GM19452 (cell line): ENCODE measurements around the gene CDC42BPB.

Experiments used
- ATAC-seq: cut with Tn5 transposase; IDR thresholded peaks from one replicate; pipeline ENCODE4 v1.9.1; 2021; ENCODE audit not compliant: unreplicated experiment

Gene CDC42BPB

GRCh38 chr14:103019236-103019635, 38.1 kb downstream of the CDC42BPB start:
- no peak for ATAC-seq

DNA sequence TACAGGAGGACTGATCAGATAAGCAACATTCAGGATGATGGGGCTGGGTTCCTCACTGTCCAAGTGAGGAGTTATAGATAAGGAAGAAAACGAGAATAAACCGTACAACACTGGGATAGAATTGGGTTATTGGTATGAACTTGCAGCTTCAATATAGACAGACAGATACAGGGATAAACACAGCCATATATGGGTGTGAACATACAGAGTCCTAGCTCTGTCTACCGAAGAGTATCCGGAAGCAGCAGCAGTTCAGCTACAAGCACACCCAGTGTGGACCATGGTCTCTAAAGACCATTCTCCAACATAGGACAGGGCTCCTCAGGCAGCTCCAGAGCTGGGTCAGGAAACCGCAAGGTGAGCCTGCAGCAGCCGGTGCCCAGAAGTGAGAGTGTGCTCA, 40.8 kb downstream of the CDC42BPB start:
- ATAC-seq = no peak

GRCh38 chr14:103016071-103016470, 41.3 kb downstream of the CDC42BPB start:
- no peak for ATAC-seq

DNA sequence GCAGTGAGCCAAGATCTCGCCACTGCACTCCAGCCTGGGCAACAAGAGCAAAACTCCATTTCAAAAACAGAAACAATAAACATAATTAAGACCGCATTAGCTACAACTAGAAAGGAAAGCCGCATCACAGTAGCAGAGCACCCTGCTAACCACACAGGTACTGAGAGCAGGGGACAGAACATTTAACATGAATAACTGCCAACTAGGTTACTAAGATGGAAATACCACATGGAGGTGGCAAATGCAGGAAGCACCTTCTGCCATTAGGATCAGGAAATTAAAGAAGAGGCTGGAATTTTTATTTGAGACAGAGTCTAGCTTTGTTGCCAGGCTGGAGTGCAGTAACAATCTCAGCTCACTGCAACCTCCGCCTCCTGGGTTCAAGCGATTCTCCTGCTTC, 41.9 kb downstream of the CDC42BPB start:
- ATAC-seq = no peak

GRCh38 chr14:103014466-103015228, 42.7 kb downstream of the CDC42BPB start:
- no peak for ATAC-seq

DNA sequence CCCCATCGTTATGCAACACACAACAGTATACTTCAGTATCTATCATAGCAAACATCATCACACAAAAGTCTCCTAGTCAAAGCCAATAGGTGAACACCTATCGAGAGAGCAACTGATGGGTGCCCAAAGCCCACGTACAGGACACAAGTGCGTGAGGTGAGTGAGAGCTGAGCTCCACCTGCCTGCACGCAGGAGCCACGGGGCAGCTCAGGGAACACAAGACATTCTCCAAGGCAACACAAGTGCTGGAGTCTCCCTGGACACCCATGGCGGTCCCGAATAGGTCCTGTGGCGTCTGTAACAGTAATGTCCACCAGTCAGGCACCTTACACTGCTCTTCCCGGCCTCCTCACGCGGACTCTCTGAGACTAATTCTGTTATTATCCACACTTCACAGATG, 44.3 kb downstream of the CDC42BPB start:
- ATAC-seq = no peak

GRCh38 chr14:103009559-103009958, 47.8 kb downstream of the CDC42BPB start:
- ATAC-seq = no peak

DNA sequence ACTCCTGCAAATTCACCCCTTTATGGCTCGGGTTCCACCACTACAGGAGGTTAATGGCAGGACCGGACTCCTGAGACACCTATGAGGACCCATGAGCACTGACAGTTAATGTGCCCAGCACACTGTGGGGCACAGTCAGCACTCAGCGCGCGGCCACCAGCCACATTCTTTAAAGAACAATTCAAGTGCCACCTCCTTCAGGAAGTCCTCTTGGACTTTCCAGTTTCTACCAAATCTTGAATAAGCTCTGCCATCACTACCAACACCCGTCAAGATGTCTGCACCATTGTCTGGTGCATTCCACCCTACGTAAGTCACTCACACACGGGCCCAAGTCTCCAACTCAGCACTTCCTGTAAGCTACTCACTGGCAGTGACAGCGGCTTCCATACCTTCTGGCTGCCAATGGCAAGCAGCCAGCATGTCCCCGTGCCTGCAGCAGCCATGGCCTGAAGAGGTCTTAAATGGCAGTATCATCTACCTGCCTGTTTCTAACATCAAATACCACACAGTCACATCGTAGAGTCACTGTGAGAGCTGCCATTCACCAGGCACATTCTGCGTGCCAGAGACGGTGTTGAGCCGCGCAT, 48.5 kb downstream of the CDC42BPB start:
- no peak for ATAC-seq

DNA sequence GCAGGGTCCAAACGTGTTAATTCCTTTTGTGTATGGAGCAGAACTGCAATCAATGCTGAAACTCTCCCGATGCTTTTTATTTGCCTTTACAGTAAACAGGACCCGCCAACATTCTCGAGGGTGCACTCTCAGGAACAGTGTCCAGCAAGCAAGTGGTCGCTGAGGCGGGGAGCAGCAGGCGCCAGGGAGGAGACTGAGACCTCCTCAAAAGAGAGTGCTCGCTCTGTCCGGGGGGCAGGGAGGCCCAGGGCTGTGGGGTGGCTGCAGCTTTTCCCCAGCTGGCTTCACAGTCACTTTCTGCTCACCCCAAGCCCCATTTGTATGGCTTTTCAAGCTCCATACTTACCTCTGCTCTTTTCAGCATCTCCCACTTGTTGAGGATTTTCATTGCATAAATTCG, 49.2 kb downstream of the CDC42BPB start:
- ATAC-seq = no peak

DNA sequence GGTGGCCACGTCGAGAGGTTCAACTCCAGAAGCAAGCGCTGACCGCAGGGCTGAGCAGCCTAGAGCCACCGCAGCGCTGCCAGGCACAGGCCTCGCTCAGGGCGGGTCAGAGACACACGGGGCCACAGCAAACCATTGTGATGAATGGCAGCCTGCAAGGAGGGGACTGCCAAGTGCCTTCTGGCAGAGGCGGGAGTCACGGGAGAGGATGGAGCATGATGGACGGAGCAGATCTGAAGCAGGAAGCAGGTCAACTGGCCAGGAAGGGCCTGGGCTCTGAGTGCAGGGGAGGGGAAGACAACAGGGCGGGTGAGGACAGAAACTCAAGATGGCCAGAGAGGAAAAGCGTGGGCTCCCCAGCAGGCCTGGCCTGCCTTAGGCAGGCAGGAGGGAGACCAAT, 49.8 kb downstream of the CDC42BPB start:
- ATAC-seq = no peak

GRCh38 chr14:103006991-103007520, 50.3 kb downstream of the CDC42BPB start:
- no peak for ATAC-seq

- ATAC-seq = no peak
Observed at GRCh38 chr14:103006106-103006505, 51.2 kb downstream of the CDC42BPB start.

DNA sequence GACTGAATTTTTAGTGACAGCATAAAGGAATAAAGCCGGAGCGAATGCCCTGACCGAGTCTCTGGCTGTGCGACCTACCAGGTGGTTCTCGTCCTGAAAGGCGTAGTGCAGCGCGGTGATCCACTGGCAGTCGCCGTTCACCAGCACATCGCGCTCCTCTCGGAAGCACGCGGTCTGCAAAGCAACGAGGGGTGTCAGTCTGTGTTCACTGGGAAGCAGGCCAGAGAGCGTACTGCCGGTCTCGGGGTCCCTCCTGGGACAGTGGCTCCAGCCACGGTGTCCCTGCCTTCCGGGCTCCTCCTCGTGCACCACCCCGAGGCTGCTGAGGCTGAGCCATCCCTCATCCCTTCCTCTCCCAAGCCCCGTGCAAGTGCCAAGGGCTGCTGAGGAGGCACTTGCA, 53.5 kb downstream of the CDC42BPB start:
- no peak for ATAC-seq

- ATAC-seq = no peak
Observed at GRCh38 chr14:103003351-103003615, 54.1 kb downstream of the CDC42BPB start.

DNA sequence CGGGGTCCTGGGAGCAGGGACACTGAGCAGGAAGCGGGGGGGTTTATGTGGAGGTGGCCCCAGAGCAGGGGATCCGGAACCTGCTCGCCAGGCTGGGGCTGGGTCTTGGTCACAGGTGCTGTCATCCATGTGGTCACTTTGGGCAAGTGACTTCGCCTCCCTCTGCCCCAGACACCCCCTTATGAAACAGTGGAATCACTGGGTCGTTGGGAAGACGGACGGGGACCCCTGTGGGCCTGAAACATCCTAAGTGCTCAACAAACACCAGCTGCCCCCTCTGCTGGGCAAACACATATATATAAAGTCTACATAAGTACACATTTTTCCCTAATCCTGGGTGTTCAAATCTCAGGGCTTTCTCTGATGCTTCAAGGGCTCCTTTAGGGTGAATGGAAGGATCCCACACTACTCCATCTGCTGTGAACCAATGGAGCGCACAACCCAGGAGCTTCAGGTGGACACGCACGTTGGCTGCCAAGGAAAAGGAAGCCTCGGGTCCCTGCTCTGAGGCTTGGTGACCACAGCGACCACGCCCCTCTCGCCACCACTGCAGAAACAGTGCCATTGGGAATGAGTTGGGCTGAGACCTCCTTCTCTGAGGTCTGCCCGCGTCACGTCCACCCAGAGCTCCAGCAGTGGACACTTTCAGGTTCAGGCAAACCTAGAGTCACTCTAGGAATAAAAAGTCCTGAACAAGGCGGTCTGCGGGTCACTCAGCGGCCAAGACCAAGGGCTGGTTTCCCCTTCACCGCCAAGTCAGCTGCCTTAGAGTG, 54.6 kb downstream of the CDC42BPB start:
- no peak for ATAC-seq

GRCh38 chr14:103001651-103002396, 55.5 kb downstream of the CDC42BPB start:
- ATAC-seq = no peak

GRCh38 chr14:103001226-103001625, 56.1 kb downstream of the CDC42BPB start:
- no peak for ATAC-seq

DNA sequence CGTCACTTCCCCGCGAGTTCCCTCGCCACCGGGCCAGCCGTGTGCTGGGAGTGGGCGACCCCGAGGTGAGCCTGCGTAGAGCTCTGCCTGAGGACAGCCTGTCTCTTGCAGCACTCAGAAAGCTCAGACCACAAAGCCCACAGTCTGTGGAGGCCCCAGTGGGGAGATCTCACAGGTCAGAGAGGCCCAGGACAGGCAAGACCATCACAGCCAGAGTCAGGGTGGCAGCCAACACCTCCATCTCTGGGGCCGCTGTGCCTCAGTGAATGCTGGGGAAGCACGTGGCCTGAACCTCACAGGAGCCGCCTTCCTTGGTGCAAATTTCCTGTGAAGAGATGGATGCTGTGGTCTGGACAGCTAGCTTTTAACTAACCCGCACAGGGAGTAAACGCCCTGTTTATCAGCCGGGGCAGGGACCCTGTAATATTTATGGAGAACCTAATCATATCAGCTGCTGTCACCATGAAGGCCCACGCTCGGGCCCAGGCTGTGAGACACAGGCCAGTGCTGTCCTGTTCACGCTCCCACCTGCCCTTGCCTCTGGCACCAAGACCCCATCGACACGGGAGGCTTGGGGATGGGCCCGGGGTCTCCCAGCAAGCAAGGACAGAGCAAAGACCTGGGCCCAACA, 56.9 kb downstream of the CDC42BPB start:
- ATAC-seq = no peak

- ATAC-seq = no peak
Observed at GRCh38 chr14:102999227-102999895, 58.0 kb downstream of the CDC42BPB start.

- ATAC-seq = no peak
Observed at GRCh38 chr14:102998393-102998792, 59.0 kb downstream of the CDC42BPB start.
